WTC11 (cell line): ENCODE measurements around the gene IP6K3.

ENCODE experiments used
- ATF3 ChIP-seq: sonication (generic); formaldehyde crosslinking; conservative IDR thresholded peaks from 2 replicates; pipeline ENCODE4 v1.8.1; 2022; ENCODE audit warnings: mild to moderate bottlenecking, missing genetic modification reagents
- CREB1 ChIP-seq: sonication (generic); formaldehyde crosslinking; IDR thresholded peaks from 2 replicates; pipeline ENCODE4 v1.8.0; 2023; ENCODE audit warnings: mild to moderate bottlenecking, missing genetic modification reagents
- E2F4 ChIP-seq: sonication (generic); formaldehyde crosslinking; IDR thresholded peaks from 2 replicates; pipeline ENCODE4 v1.8.1; 2022; ENCODE audit warnings: low read depth, mild to moderate bottlenecking, moderate library complexity, missing genetic modification reagents, borderline replicate concordance
- EMX1 ChIP-seq: fragments of 250-450 bp; sonication (Bioruptor Pico); IDR thresholded peaks from 2 replicates; pipeline ENCODE4 v1.8.0; 2021; ENCODE audit warnings: mild to moderate bottlenecking
- KAT7 ChIP-seq: sonication (generic); formaldehyde crosslinking; IDR thresholded peaks from 2 replicates; pipeline ENCODE4 v1.8.1; 2023; ENCODE audit warnings: missing genetic modification reagents, mild to moderate bottlenecking, borderline replicate concordance
- MAX ChIP-seq: sonication (generic); formaldehyde crosslinking; IDR thresholded peaks from 2 replicates; pipeline ENCODE4 v1.8.0; 2022; ENCODE audit warnings: mild to moderate bottlenecking, missing genetic modification reagents
- ZBTB21 ChIP-seq: sonication (generic); formaldehyde crosslinking; IDR thresholded peaks from 2 replicates; pipeline ENCODE4 v1.8.1; 2023; ENCODE audit warnings: mild to moderate bottlenecking, missing genetic modification reagents, borderline replicate concordance
- ZNF671 ChIP-seq: fragments of 250-450 bp; sonication (Bioruptor Pico); IDR thresholded peaks from 2 replicates; pipeline ENCODE4 v1.8.0; 2021; ENCODE audit warnings: mild to moderate bottlenecking
- TF ChIP-seq, protein P1 (sequence below): fragments of 200-600 bp; IDR thresholded peaks from 2 replicates; pipeline ENCODE4 v1.8.0; 2022; ENCODE audit warnings: antibody characterized with exemption
- TF ChIP-seq, protein P2 (sequence below): sonication (generic); formaldehyde crosslinking; IDR thresholded peaks from 2 replicates; pipeline ENCODE4 v1.8.0; 2023; ENCODE audit warnings: missing genetic modification reagents
- TF ChIP-seq, protein P3 (sequence below): sonication (generic); formaldehyde crosslinking; conservative IDR thresholded peaks from 2 replicates; pipeline ENCODE4 v1.8.1; 2023; ENCODE audit warnings: mild to moderate bottlenecking, low read depth, missing genetic modification reagents, moderate library complexity

GRCh38 chr6:33696076-33696475, 50.6 kb downstream of the IP6K3 start:
- no peak for TF ChIP-seq ZBTB21
- no peak for TF ChIP-seq CREB1 (CRISPR knock-in tag)
- TF ChIP-seq EMX1 (CRISPR knock-in tag), result no peak
- TF ChIP-seq, protein P1, sequence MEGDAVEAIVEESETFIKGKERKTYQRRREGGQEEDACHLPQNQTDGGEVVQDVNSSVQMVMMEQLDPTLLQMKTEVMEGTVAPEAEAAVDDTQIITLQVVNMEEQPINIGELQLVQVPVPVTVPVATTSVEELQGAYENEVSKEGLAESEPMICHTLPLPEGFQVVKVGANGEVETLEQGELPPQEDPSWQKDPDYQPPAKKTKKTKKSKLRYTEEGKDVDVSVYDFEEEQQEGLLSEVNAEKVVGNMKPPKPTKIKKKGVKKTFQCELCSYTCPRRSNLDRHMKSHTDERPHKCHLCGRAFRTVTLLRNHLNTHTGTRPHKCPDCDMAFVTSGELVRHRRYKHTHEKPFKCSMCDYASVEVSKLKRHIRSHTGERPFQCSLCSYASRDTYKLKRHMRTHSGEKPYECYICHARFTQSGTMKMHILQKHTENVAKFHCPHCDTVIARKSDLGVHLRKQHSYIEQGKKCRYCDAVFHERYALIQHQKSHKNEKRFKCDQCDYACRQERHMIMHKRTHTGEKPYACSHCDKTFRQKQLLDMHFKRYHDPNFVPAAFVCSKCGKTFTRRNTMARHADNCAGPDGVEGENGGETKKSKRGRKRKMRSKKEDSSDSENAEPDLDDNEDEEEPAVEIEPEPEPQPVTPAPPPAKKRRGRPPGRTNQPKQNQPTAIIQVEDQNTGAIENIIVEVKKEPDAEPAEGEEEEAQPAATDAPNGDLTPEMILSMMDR, result no peak
- TF ChIP-seq, protein P2, sequence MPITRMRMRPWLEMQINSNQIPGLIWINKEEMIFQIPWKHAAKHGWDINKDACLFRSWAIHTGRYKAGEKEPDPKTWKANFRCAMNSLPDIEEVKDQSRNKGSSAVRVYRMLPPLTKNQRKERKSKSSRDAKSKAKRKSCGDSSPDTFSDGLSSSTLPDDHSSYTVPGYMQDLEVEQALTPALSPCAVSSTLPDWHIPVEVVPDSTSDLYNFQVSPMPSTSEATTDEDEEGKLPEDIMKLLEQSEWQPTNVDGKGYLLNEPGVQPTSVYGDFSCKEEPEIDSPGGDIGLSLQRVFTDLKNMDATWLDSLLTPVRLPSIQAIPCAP (CRISPR knock-in tag), result no peak
- no peak for TF ChIP-seq ATF3 (CRISPR knock-in tag)
- no peak for TF ChIP-seq MAX (CRISPR knock-in tag)
- TF ChIP-seq E2F4, result no peak
- TF ChIP-seq, protein P3, sequence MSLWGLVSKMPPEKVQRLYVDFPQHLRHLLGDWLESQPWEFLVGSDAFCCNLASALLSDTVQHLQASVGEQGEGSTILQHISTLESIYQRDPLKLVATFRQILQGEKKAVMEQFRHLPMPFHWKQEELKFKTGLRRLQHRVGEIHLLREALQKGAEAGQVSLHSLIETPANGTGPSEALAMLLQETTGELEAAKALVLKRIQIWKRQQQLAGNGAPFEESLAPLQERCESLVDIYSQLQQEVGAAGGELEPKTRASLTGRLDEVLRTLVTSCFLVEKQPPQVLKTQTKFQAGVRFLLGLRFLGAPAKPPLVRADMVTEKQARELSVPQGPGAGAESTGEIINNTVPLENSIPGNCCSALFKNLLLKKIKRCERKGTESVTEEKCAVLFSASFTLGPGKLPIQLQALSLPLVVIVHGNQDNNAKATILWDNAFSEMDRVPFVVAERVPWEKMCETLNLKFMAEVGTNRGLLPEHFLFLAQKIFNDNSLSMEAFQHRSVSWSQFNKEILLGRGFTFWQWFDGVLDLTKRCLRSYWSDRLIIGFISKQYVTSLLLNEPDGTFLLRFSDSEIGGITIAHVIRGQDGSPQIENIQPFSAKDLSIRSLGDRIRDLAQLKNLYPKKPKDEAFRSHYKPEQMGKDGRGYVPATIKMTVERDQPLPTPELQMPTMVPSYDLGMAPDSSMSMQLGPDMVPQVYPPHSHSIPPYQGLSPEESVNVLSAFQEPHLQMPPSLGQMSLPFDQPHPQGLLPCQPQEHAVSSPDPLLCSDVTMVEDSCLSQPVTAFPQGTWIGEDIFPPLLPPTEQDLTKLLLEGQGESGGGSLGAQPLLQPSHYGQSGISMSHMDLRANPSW (CRISPR knock-in tag), result no peak
- no peak for TF ChIP-seq KAT7 (CRISPR knock-in tag)
- no peak for TF ChIP-seq ZNF671 (CRISPR knock-in tag)
